HS-27A (cell line): ENCODE data around the gene GNRH2.
"Not testable (repeated sequence)": the region's sequence is repeated elsewhere in the genome, so short reads cannot be mapped to it uniquely, and the experiment has no call there.

Experiments
- DNase-seq: peaks from one replicate; pipeline ENCODE4 v3.0.0-alpha.2; 2012; ENCODE audit warnings: low read depth, missing footprints

Gene GNRH2

DNA sequence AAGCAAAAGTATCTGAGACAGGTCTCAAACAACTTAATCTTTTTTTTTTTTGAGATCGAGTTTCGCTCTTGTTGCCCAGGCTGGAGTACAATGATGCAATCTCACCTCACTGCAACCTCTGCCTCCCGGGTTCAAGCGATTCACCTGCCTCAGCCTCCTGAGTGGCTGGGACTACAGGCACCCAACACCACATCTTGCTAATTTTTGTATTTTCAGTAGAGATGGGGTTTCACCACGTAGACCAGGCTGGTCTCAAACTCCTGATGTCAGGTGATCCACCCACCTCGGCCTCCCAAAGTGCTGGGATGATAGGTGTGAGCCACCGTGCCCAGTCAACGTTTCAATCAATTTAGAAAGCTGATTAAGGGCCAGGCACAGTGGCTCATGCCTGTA lies 29.8 kb downstream of the GNRH2 start:
- not testable (repeated sequence) for DNase-seq

DNA sequence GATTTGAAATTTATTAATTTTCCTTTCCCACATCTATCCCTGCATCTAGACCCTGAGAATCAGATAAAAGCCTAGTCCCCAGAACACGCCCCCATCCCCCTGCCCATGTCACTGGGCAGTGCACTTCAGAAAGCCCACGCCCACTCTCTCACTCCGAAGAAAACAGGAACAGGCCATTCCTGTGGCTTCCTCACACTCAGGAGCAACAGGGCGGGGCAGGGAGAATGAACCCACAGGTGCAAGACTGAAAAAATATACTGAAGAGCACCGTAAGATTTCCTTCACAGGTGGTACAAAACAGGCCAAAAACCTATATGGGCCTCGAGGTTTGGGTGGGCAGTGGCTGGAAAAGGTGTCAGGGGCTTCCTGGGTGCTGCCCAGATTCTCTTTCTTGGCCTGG lies 31.4 kb downstream of the GNRH2 start:
- no peak for DNase-seq

DNA sequence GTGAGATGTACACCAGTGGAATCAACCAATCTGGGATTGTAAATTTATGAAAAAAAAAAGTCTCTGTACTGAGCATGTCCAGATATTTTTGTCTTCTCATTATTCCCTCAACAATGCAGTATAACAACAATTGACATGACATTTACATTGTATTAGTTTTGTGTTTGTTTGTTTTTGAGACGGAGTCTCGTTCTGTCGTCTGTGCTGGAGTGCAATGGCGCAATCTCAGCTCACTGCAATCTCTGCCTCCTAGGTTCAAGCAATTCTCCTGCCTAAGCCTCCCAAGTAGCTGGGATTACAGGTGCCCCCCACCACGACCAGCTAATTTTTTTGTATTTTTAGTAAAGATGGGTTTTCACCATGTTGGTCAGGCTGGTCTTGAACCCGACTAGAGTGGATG lies 31.9 kb downstream of the GNRH2 start:
- DNase-seq: not testable (repeated sequence)

- no peak for DNase-seq
These were observed 34.3 kb downstream of the GNRH2 start for GRCh38 chr20:3077618-3078134.

GRCh38 chr20:3080939-3081388 lies 37.5 kb downstream of the GNRH2 start:
- no peak for DNase-seq

DNA sequence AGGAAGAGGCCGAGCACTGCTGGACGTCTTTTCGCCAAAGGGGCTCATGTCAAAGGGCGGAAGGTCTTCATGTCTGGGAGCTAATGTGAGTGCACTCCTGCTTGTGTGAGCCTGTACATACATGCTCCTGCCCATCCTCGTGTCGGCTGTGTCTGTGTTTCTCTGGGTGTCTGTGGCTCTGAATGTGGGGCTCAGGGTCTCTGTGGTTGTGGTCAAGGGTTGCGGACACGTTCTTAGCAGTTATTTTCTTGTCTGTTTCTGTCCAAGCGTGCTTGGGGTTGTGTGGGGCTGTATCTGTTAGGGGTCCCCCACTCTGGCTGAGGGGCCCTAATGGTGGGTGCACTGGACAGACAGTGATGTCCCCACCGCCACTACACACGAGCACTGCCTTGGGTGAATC lies 38.2 kb downstream of the GNRH2 start:
- no peak for DNase-seq

DNA sequence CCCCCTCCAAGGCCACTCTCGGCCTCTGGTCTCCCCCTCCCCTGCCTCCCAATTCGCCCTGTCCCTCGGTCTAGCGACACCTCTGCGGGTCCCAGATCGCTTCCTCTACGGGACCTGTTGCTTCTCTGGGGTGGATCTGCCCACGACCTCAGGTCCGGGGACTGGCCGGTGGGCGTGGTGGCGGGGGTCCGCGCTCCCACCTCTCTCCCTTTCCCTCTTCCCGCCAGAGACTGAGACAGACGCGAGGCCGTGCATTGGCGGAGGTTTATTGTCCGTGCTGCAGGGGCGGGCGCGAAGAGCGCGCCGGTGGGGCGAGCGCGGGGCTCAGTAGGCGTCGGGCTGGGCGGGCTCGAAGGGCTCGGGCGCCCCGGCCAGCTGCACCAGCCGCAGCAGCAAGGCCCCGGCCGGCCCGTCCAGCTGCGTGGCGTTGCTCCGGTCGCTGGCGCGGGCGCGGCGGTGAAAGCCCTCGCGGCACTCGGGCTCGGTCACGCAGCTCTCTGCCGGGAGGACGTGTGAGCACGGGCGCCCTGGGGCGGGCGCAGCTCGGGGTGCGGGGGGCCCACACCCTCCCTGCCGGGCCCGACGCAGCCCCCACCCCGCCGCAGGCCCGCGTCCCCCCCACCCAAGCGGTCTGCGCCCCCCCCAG lies 39.0 kb downstream of the GNRH2 start:
- no peak for DNase-seq

DNA sequence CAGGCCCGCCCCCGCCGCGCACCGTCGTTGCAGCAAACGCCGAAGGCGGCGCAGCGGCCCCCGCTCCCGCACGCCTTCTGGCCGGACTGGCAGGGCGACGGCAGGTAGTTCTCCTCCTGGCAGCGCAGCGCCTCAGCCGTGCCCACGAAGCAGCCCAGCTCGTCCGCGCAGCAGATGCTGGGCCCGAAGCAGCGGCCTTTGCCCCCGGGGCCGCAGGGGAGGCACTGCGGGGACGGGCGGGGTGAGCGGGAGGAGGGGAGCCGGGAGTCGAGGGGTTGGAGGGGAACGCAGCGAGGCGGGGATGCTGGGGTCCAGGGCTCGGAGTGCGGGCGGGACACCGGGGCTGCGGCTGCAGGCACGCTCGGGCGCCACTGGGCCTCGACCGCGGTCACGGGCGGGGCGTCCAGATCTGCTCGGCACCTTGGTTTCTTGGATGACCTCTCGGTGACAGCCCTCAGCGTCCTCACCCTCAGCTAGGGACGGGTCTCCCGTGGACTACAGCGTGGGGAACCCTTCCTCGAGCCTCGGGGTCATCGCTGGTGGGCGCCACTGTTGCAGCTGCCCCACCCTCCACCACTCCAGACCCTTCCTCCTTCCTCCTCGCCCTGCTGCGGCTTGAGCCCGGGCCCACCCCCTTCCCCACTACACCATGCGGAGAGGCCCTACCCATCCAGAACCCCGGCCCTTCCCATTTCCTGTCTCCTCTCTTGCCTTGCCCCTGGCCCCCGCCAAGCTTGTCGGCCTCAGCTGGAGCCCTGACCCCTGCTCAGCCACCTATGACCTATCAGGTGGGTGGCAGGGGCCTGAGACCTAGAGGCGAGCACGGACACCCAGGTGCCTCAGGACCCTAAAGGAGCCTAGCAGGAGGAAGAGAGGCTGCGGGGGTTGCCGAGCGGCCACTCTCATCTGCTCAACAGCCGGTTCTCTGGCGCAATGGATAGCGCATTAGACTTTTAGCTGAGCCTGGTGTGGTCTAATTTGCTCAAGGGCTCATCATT lies 39.8 kb downstream of the GNRH2 start:
- no peak for DNase-seq

GRCh38 chr20:3084283-3084985 lies 41.0 kb downstream of the GNRH2 start, which contains the start of gene AVP:
AVP (minus strand) TSS chr20:3084724; CDS start chr20:3084674, 50 bp downstream.
- DNase-seq: no peak

DNA sequence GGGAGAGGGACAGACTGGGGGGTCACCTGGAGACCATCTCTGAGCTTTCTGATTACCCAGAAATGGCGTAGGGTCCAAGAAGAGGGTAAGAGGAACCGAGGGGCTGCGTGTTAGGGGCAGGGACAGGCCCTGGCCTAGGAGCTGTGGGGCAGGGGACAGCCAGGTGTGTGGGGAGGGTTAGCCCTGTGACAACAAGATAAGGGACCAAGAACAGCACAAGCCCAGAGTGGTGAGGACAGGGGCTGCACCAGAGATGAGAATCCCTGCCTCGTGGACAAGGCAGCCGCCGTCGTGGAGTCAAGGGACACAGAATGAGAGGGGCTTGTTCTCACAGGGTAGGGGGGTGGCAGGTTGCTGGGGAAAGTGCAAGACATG lies 41.6 kb downstream of the GNRH2 start:
- no peak for DNase-seq

- DNase-seq: no peak
These were observed 42.2 kb downstream of the GNRH2 start for GRCh38 chr20:3085571-3086072.

DNA sequence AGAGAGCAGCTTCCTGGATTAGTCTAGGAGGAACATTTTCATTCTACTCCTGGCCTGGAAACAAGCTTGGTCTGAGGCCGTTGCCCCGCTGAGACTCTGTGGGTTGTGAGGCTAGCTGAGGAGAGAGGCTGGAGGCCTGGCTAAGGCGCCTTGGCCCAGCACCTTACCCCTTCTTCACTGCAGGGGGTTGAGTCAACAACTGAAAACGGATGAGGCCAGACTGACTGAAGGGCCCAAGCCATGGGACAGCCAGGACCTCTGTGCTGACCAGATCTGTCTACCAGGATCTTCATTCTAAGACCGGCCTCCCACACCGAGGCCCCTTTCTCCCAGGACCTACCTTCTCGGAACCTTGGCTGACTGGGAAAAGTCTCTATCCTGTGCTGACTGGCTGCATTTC lies 44.6 kb downstream of the GNRH2 start:
- no peak for DNase-seq

DNA sequence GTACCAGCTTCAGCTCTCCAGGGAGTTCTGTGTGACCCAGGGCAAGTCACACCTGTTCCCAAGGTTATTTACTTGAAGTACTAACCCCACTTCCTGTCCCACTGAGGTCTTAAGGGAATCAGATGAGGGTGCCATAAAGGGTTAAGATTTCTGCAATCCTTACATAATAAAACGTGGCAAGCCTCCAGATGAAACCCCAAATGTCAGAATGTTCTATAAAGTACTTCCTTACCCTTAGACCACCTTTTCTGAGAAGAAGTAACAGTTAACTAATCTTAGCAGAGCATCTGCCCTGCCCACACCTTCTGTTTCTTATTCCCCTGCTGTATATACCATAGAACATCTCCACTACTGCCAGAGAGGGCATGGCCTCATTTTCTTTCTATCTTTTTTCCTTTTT lies 47.1 kb downstream of the GNRH2 start:
- DNase-seq: no peak

DNA sequence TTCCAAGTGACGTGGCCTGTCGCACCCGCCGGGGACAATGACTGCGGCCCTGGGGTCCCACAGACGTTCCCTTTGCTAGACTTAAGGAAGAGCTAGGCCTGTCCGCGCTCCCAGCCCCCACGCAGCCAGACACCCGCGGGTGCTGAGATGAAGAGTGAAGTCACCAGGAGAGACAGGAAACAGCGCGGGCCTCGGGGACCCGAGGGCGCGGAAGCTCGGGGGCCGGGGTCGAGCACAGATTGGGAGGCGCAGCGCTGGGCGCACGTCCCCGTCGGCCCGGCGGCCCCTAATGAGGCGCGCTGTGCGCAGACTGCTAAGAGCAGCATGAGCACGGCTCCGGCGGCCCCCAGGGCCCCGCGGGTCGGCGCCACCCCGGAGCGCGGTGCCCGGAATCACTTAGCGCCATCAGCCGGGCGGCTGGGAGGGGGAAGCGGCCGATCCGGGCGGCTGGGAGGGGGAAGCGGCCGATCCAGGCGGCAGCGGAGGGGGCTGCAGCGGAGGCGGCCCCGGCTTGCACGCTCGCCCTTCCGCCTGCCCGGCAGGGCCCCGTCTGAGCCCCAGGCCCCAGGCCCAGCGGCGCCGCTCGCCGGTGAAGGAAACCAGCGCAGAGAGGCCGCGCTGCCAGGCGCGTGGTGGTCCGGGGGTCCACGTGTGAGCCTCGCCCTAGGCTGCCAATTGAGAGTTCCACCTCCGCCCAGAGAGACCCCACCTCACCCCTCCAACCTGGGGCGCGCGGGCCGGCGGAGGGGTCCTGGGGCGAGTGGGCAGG lies 49.4 kb downstream of the GNRH2 start:
- no peak for DNase-seq

DNA sequence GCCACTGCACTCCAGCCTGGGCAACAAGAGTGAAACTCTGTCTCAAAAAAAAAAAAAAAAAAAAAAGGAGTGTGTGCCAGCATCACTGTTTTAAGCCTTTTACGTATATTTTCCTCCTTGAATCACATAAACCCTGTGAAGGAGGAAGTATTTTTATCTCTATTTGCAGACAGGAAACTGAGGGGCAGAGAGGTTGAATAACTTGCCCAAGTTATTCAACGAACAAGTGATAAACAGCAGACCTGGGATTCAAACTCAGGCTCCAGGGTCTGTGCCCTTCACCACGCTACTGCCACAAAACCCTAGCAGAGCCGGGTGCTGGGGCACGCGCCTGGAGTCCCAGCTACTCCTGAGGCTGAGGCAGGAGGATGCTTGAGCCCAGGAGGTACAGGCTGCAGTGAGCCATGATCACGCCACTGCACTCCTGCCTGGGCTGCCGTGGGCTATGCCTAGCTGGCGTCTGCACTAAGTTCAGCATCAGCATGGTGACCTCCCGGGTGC lies 50.5 kb downstream of the GNRH2 start:
- DNase-seq: no peak

DNA sequence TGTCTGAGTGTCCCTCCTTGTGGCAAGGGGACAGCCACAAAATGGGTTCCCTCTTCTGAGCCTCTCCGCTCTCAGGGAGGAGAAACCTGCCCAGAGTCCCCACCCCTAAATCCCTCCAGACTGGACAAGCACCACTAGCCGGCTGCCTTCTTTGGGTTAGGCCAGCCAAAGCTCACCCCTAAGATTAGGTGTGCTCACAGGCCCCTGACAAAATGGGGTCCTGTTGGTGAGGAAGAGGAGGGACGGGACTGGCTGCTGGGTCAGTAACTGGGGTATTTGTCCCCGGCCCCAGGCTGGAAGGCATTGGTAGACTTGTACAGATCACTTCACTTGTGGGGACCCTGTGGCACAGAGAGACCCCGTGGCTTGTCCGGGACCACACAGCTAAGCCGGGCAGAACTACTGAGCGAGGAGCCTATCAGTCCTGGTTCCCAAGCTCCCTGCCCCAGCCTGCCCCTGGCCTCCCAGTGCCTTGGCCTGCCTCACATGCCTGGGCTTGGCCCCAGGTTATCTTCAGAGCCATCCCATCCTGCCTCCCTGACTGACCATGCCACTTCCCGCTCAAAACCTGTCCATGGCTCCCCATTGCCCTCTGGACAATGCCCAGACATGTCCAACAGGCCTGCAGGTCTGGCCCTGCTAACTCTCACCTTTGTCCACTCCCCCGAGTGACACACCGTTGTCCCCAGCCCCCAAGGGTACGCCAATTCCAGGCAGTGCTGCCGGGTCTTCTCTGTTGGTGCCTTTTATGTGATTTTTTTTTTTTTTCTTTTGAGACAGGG lies 51.6 kb downstream of the GNRH2 start:
- DNase-seq: no peak
